ENCODE measurements around the gene DDX11. TPM values are rescaled to one million over a fixed set of nuclear protein-coding genes. Genes with fewer than 3 reads are reported as not detected.
"Not testable (repeated sequence)": the region's sequence is repeated elsewhere in the genome, so short reads cannot be mapped to it uniquely, and the experiment has no call there.

The DDX11 gene
- total and polyA plus RNA-seq, 4 donors: 3.3 to 26.6 (median 13.5) TPM

GRCh38 chr12:31145296-31145695 is 71.6 kb downstream of the DDX11 start:
- WGBS, 2 donors: 13 to 19% methylated on average over 4 to 6 of the region's 6 CpGs
- H3K36me3 ChIP-seq (ENCODE audit: control insufficient read depth in 1 of 2, insufficient read depth in 2 of 2, low read length in 1 of 2); H3K27ac ChIP-seq (ENCODE audit: low read depth in 1 of 2, low read length in 2 of 2); intact Hi-C loops (cut with DNase I); H3K4me1 ChIP-seq (ENCODE audit: control insufficient read depth in 1 of 2, insufficient read depth in 2 of 2, low read length in 2 of 2); H3K27me3 ChIP-seq (ENCODE audit: control insufficient read depth in 1 of 2, insufficient read depth in 2 of 2, low read length in 1 of 2); ATAC-seq (ENCODE audit: low FRiP score); DNase-seq; H3K9me3 ChIP-seq (ENCODE audit: control insufficient read depth, low read length); H3K4me3 ChIP-seq (ENCODE audit: low read length in 2 of 2): not testable (repeated sequence)

- ATAC-seq (ENCODE audit: low FRiP score): not testable (repeated sequence)
Measured at GRCh38 chr12:31147415-31147814, 73.8 kb downstream of the DDX11 start.

GRCh38 chr12:31150766-31151165 is 77.1 kb downstream of the DDX11 start:
- DNase-seq; H3K4me3 ChIP-seq (ENCODE audit: low read length in 2 of 2); H3K36me3 ChIP-seq (ENCODE audit: control insufficient read depth in 1 of 2, insufficient read depth in 2 of 2, low read length in 1 of 2); intact Hi-C loops (cut with DNase I); ATAC-seq (ENCODE audit: low FRiP score); H3K9me3 ChIP-seq (ENCODE audit: control insufficient read depth, low read length); H3K4me1 ChIP-seq (ENCODE audit: control insufficient read depth in 1 of 2, insufficient read depth in 2 of 2, low read length in 2 of 2); H3K27me3 ChIP-seq (ENCODE audit: control insufficient read depth in 1 of 2, insufficient read depth in 2 of 2, low read length in 1 of 2); H3K27ac ChIP-seq (ENCODE audit: low read depth in 1 of 2, low read length in 2 of 2): not testable (repeated sequence)
- WGBS, 2 donors: 68 to 70% methylated on average over 4 of the region's 4 CpGs

More at GRCh38 chr12:31147415-31147814, 73.8 kb downstream of the DDX11 start:
- DNase-seq; H3K9me3 ChIP-seq (ENCODE audit: control insufficient read depth, low read length); H3K36me3 ChIP-seq (ENCODE audit: control insufficient read depth in 1 of 2, insufficient read depth in 2 of 2, low read length in 1 of 2); intact Hi-C loops (cut with DNase I); H3K4me1 ChIP-seq (ENCODE audit: control insufficient read depth in 1 of 2, insufficient read depth in 2 of 2, low read length in 2 of 2); H3K27me3 ChIP-seq (ENCODE audit: control insufficient read depth in 1 of 2, insufficient read depth in 2 of 2, low read length in 1 of 2); H3K4me3 ChIP-seq (ENCODE audit: low read length in 2 of 2); H3K27ac ChIP-seq (ENCODE audit: low read depth in 1 of 2, low read length in 2 of 2): not testable (repeated sequence)
- WGBS, 2 donors: 87 to 94% methylated on average over 2 of the region's 3 CpGs

Other genes with a start within 250 kb of the DDX11 start
- gene TSPAN11, start 147.1 kb upstream of the DDX11 start, total RNA-seq: 10 to 100 TPM in 1 of 2 donors, 1 to 10 TPM in 1; 2.8 to 14.1 TPM
- under 1 TPM in 1 of 2 donors, not detected in 1; 0.03 TPM for gene TSPAN11, start 147.1 kb upstream of the DDX11 start, polyA plus RNA-seq